ENCODE measurements around the gene OBSCN.

The OBSCN gene

DNA sequence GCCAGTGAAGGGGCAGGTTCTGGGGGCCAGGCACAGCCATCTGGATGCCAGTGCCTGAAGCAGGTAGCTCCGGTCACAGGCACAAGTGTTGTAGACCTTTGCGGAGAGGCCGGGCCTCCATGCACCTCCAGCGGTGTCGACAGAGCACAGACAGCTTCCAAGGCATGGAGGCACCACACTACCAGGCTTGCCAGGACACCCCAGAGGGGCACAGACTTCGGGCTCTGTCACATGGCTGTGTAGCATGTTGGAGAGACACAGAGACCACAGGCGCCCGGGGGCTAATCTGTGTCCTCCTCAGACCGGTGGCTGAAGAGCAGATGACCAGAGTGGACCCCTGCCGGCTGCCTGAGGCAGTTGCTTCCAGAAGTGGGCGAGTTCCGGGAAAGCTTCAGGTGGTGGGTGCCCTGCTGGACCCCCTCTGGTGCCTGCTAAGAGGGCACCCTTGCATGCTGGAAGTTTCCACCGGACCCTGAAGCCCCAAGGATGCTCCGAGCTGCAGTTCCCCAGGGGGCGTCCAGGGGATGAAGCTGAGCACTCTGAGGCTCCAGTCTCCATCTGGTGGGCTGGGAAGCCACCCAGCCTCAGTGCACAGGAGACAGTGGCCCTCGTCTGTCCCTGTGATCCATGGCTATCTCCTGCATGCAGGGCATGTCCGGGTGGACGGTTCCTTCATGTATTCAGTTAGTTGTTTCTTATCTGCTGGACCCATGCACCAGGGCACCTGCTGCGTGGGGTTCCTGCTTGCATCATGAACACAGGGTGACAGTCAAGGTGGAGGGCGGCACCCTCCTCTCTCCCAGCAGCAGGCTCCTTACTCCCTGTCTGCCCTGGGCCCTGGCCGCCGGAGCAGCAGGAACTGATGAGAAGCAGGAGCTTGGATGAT is 82.4 kb downstream of the OBSCN start:
- H3K9ac ChIP-seq (ENCODE audit: low read depth, low read length) = no peak overlapping the region
- H3K4me3 ChIP-seq (ENCODE audit: low read depth, low read length) = no peak overlapping the region
- peaks cover 5% of the 10 kb centered on the region; the same call in 1 of the 2 replicates for H3K36me3 ChIP-seq (ENCODE audit: control insufficient read depth, insufficient read depth, low read length)
- H3K9me3 ChIP-seq (ENCODE audit: control insufficient read depth, insufficient read depth, low read length) = peaks cover 11% of the 10 kb centered on the region; the same call in 1 of the 2 replicates
- H3K27me3 ChIP-seq (ENCODE audit: control insufficient read depth, insufficient read depth, low read length) = no peaks in the 10 kb centered on the region
- H3K4me1 ChIP-seq (ENCODE audit: control insufficient read depth, insufficient read depth, low read length) = no peaks in the 10 kb centered on the region
- H3K27ac ChIP-seq (ENCODE audit: low read depth, low read length) = no peak overlapping the region

DNA sequence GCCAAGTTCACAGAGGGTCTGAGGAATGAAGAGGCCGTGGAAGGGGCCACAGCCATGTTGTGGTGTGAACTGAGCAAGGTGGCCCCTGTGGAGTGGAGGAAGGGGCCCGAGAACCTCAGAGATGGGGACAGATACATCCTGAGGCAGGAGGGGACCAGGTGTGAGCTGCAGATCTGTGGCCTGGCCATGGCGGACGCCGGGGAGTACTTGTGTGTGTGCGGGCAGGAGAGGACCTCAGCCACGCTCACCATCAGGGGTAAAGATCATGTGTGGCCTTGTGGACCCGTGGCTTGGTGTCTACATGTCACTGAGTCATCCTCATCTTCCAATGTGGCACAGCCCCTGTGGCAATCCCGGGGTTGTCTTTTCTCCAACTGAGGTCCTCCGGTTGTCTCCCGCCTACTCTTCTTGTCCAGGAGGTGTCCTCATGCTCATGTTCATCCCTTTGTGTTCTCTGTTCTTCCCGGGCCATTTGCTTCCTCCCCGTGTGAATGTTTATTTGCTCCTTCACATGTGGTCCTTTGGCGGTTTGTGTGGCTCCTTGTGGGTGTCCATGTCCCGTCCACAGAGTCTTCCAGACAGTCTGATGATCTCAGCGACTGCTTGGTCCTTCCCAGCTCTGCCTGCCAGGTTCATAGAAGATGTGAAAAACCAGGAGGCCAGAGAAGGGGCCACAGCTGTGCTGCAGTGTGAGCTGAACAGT is 84.2 kb downstream of the OBSCN start:
- H3K27me3 ChIP-seq (ENCODE audit: control insufficient read depth, insufficient read depth, low read length) = no peaks in the 10 kb centered on the region
- no peak overlapping the region for H3K27ac ChIP-seq (ENCODE audit: low read depth, low read length)
- H3K4me3 ChIP-seq (ENCODE audit: low read depth, low read length) = no peak overlapping the region
- peaks cover 12% of the 10 kb centered on the region for H3K9me3 ChIP-seq (ENCODE audit: control insufficient read depth, insufficient read depth, low read length)
- no peak overlapping the region for H3K9ac ChIP-seq (ENCODE audit: low read depth, low read length)
- H3K36me3 ChIP-seq (ENCODE audit: control insufficient read depth, insufficient read depth, low read length) = no peaks in the 10 kb centered on the region
- H3K4me1 ChIP-seq (ENCODE audit: control insufficient read depth, insufficient read depth, low read length) = no peaks in the 10 kb centered on the region

DNA sequence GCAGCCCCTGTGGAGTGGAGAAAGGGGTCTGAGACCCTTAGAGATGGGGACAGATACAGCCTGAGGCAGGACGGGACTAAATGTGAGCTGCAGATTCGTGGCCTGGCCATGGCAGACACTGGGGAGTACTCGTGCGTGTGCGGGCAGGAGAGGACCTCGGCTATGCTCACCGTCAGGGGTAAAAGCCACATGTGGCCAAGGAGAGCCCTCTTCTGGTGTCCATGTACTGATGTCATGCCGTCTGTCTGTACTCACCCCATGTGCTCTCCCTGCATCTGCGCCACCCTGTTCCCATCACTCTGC is 84.7 kb downstream of the OBSCN start:
- Histone ChIP-seq H3K36me3 (ENCODE audit: control insufficient read depth, insufficient read depth, low read length) (no peaks in the 10 kb centered on the region), H3K27ac (ENCODE audit: low read depth, low read length) (no peak overlapping the region), H3K27me3 (ENCODE audit: control insufficient read depth, insufficient read depth, low read length) (no peaks in the 10 kb centered on the region), H3K9ac (ENCODE audit: low read depth, low read length) (no peak overlapping the region), H3K4me3 (ENCODE audit: low read depth, low read length) (no peak overlapping the region), H3K4me1 (ENCODE audit: control insufficient read depth, insufficient read depth, low read length) (no peaks in the 10 kb centered on the region), H3K9me3 (ENCODE audit: control insufficient read depth, insufficient read depth, low read length) (peaks cover 15% of the 10 kb centered on the region)

DNA sequence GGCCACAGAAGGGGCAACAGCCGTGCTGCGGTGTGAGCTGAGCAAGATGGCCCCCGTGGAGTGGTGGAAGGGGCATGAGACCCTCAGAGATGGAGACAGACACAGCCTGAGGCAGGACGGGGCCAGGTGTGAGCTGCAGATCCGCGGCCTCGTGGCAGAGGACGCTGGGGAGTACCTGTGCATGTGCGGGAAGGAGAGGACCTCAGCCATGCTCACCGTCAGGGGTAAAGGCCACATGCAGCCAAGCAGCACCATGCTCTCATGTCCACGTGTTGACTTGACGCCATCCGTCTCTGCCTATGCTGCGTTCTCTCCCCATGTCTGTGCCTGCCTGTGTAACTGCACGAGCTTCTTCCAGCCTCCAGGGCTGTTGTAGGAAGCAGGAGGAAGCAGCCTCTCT is 85.5 kb downstream of the OBSCN start:
- no peaks in the 10 kb centered on the region for H3K4me1 ChIP-seq (ENCODE audit: control insufficient read depth, insufficient read depth, low read length)
- no peak overlapping the region for H3K27ac ChIP-seq (ENCODE audit: low read depth, low read length)
- no peaks in the 10 kb centered on the region for H3K36me3 ChIP-seq (ENCODE audit: control insufficient read depth, insufficient read depth, low read length)
- no peaks in the 10 kb centered on the region for H3K27me3 ChIP-seq (ENCODE audit: control insufficient read depth, insufficient read depth, low read length)
- peaks cover 23% of the 10 kb centered on the region for H3K9me3 ChIP-seq (ENCODE audit: control insufficient read depth, insufficient read depth, low read length)
- no peak overlapping the region for H3K9ac ChIP-seq (ENCODE audit: low read depth, low read length)
- H3K4me3 ChIP-seq (ENCODE audit: low read depth, low read length) = no peak overlapping the region

DNA sequence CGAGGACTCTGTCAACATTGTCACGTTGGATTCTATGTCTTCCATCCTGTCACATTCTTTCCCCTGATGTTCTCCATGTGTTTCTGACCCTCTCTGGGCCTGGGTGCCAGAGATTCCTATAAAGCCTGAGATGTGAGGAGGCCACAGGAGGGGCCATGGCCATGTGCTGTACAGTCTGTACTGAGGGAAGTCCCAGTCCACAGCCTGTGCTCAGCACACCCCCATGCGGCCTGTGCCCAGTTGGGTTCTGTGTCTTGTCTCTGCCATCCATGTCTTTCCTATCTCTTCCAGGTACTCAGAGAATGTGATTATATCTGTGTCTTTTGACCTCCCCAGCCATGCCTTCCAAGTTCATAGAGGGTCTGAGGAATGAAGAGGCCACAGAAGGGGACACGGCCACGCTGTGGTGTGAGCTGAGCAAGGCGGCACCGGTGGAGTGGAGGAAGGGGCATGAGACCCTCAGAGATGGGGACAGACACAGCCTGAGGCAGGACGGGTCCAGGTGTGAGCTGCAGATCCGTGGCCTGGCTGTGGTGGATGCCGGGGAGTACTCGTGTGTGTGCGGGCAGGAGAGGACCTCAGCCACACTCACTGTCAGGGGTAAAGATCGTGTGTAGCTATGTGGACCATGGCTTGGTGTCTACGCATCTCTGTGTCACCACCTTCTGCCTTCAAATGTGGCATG is 86.1 kb downstream of the OBSCN start:
- no peak overlapping the region for H3K9ac ChIP-seq (ENCODE audit: low read depth, low read length)
- H3K4me1 ChIP-seq (ENCODE audit: control insufficient read depth, insufficient read depth, low read length) = no peaks in the 10 kb centered on the region
- no peak overlapping the region for H3K27ac ChIP-seq (ENCODE audit: low read depth, low read length)
- H3K36me3 ChIP-seq (ENCODE audit: control insufficient read depth, insufficient read depth, low read length) = no peaks in the 10 kb centered on the region
- peaks cover 29% of the 10 kb centered on the region for H3K9me3 ChIP-seq (ENCODE audit: control insufficient read depth, insufficient read depth, low read length)
- no peak overlapping the region for H3K4me3 ChIP-seq (ENCODE audit: low read depth, low read length)
- H3K27me3 ChIP-seq (ENCODE audit: control insufficient read depth, insufficient read depth, low read length) = no peaks in the 10 kb centered on the region

DNA sequence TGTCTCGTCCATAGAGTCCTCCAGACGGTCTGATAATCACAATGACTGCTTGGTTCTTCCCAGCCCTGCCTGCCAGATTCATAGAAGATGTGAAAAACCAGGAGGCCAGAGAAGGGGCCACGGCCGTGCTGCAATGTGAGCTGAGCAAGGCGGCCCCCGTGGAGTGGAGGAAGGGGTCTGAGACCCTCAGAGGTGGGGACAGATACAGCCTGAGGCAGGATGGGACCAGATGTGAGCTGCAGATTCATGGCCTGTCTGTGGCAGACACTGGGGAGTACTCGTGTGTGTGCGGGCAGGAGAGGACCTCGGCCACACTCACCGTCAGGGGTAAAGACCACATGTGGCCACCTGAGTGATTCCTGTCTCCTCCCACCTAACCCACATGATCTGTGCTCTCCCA is 86.9 kb downstream of the OBSCN start:
- H3K36me3 ChIP-seq (ENCODE audit: control insufficient read depth, insufficient read depth, low read length) = no peaks in the 10 kb centered on the region
- no peaks in the 10 kb centered on the region for H3K27me3 ChIP-seq (ENCODE audit: control insufficient read depth, insufficient read depth, low read length)
- no peaks in the 10 kb centered on the region for H3K4me1 ChIP-seq (ENCODE audit: control insufficient read depth, insufficient read depth, low read length)
- H3K27ac ChIP-seq (ENCODE audit: low read depth, low read length) = no peak overlapping the region
- H3K9me3 ChIP-seq (ENCODE audit: control insufficient read depth, insufficient read depth, low read length) = peaks cover 36% of the 10 kb centered on the region
- no peak overlapping the region for H3K9ac ChIP-seq (ENCODE audit: low read depth, low read length)
- no peak overlapping the region for H3K4me3 ChIP-seq (ENCODE audit: low read depth, low read length)

DNA sequence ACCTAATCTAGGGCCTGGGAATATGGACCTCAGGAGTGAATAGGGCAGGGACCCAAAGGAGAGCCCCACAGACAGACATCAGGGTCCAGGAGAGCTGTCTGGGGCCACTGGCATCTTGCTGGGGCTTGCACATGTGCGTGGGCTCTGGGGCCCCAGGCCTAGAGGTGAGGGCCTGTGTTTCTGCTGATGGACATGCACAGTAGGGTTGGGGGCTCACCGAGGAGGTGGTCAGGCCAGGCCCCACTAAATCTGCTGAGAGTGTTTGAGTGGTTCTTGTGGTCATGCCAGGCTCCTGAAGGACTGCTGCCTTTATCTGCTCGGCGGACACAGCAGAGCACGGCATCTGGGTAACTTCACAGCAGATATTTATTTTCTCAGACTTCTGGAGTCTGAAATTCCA is 87.4 kb downstream of the OBSCN start:
- Histone ChIP-seq H3K27me3 (ENCODE audit: control insufficient read depth, insufficient read depth, low read length) (no peaks in the 10 kb centered on the region), H3K4me1 (ENCODE audit: control insufficient read depth, insufficient read depth, low read length) (no peaks in the 10 kb centered on the region), H3K4me3 (ENCODE audit: low read depth, low read length) (no peak overlapping the region), H3K36me3 (ENCODE audit: control insufficient read depth, insufficient read depth, low read length) (no peaks in the 10 kb centered on the region), H3K9ac (ENCODE audit: low read depth, low read length) (no peak overlapping the region), H3K27ac (ENCODE audit: low read depth, low read length) (no peak overlapping the region), H3K9me3 (ENCODE audit: control insufficient read depth, insufficient read depth, low read length) (peaks cover 41% of the 10 kb centered on the region)

DNA sequence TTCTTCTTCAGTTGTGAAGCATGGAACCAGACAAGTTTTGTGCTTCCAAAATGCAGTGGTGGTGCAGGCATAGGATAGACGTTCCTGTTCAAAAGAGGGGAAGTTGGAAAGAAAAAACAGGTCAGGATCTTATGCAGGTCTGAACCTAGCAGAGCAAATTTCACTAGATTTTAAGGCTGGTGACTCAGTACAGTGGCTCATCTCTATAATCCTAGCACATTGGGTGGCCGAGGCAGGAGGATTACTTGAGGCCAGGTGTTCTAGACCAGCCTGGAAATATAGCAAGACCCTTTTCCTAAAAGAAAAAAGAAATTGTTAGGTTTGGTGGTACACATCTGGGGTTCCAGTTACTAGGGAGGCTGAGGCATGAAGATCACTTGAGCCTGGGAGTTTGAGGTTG is 88.1 kb downstream of the OBSCN start:
- Histone ChIP-seq H3K27ac (ENCODE audit: low read depth, low read length) (no peak overlapping the region), H3K9me3 (ENCODE audit: control insufficient read depth, insufficient read depth, low read length) (peaks cover 48% of the 10 kb centered on the region), H3K4me3 (ENCODE audit: low read depth, low read length) (no peak overlapping the region), H3K27me3 (ENCODE audit: control insufficient read depth, insufficient read depth, low read length) (no peaks in the 10 kb centered on the region), H3K4me1 (ENCODE audit: control insufficient read depth, insufficient read depth, low read length) (no peaks in the 10 kb centered on the region), H3K36me3 (ENCODE audit: control insufficient read depth, insufficient read depth, low read length) (no peaks in the 10 kb centered on the region), H3K9ac (ENCODE audit: low read depth, low read length) (no peak overlapping the region)

DNA sequence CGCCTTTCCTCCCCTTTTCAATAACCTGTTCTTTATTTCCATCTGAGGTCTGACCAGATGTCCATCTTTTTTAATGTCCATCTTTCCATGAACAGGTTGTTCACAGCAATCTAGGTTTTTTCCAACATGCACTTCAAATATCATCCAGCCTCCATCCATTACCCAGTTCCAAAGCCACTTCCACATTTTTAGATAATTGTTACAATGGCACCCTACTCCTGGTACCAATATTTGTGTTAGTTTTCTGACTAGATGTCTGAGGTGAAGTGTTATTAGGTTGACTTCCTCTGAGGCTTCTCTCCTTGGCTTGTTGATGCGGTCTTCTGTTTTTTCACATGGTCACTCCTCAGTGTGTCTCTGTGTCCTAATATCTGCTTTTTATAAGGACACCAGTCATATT is 89.4 kb downstream of the OBSCN start:
- Histone ChIP-seq H3K9me3 (ENCODE audit: control insufficient read depth, insufficient read depth, low read length) (peaks cover 58% of the 10 kb centered on the region), H3K27ac (ENCODE audit: low read depth, low read length) (no peak overlapping the region), H3K9ac (ENCODE audit: low read depth, low read length) (no peak overlapping the region), H3K27me3 (ENCODE audit: control insufficient read depth, insufficient read depth, low read length) (no peaks in the 10 kb centered on the region), H3K4me1 (ENCODE audit: control insufficient read depth, insufficient read depth, low read length) (no peaks in the 10 kb centered on the region), H3K4me3 (ENCODE audit: low read depth, low read length) (no peak overlapping the region), H3K36me3 (ENCODE audit: control insufficient read depth, insufficient read depth, low read length) (no peaks in the 10 kb centered on the region)

DNA sequence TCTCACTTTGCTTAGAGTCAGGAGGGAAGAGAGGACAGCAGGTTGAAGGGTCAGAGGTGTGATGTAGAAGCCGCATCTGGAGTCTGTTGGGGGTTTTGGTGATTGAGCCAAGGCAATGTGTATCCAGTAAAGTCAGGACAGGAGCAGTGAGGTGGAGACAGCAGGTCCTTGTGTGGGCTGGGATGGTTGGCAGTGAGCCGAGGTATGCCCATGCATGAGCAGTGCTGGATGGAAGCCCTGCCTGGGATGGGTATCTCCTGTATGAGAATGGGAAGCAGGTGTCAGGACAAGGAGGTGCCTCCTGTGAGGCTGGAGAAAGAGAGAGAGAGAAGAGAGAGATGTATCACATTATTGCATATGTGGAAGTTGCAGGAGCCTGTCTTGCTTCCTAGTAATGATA is 90.0 kb downstream of the OBSCN start:
- Histone ChIP-seq H3K4me3 (ENCODE audit: low read depth, low read length) (no peak overlapping the region), H3K36me3 (ENCODE audit: control insufficient read depth, insufficient read depth, low read length) (no peaks in the 10 kb centered on the region), H3K4me1 (ENCODE audit: control insufficient read depth, insufficient read depth, low read length) (no peaks in the 10 kb centered on the region), H3K9ac (ENCODE audit: low read depth, low read length) (no peak overlapping the region), H3K9me3 (ENCODE audit: control insufficient read depth, insufficient read depth, low read length) (peaks cover 60% of the 10 kb centered on the region), H3K27me3 (ENCODE audit: control insufficient read depth, insufficient read depth, low read length) (no peaks in the 10 kb centered on the region), H3K27ac (ENCODE audit: low read depth, low read length) (no peak overlapping the region)

DNA sequence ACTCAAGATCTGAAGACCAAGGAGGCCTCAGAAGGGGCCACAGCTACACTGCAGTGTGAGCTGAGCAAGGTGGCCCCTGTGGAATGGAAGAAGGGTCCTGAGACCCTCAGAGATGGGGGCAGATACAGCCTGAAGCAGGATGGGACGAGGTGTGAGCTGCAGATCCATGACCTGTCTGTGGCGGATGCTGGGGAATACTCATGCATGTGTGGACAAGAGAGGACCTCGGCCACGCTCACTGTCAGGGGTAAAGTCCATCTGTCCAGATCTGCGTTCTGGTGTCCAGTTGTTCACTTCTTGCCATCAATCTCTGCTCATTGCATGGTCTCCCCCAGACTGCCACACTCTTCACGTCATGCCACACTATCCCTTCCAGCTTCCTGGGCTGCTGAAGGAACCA is 90.6 kb downstream of the OBSCN start:
- H3K9me3 ChIP-seq (ENCODE audit: control insufficient read depth, insufficient read depth, low read length) = peaks cover 63% of the 10 kb centered on the region
- H3K36me3 ChIP-seq (ENCODE audit: control insufficient read depth, insufficient read depth, low read length) = no peaks in the 10 kb centered on the region
- no peaks in the 10 kb centered on the region for H3K4me1 ChIP-seq (ENCODE audit: control insufficient read depth, insufficient read depth, low read length)
- H3K9ac ChIP-seq (ENCODE audit: low read depth, low read length) = no peak overlapping the region
- H3K27ac ChIP-seq (ENCODE audit: low read depth, low read length) = no peak overlapping the region
- no peaks in the 10 kb centered on the region for H3K27me3 ChIP-seq (ENCODE audit: control insufficient read depth, insufficient read depth, low read length)
- H3K4me3 ChIP-seq (ENCODE audit: low read depth, low read length) = no peak overlapping the region

All from HUES48 (cell line).